ENCODE measurements around the gene CACNA2D2. TPM values are rescaled to one million over a fixed set of nuclear protein-coding genes. Genes with fewer than 3 reads are reported as not detected.

Gene CACNA2D2
- total and polyA plus RNA-seq, 2 of the 8 experiments (the other 6 are each of a cell fraction or from before 2014, with no cell fraction given) = 14.1 to 25.0 TPM

DNA sequence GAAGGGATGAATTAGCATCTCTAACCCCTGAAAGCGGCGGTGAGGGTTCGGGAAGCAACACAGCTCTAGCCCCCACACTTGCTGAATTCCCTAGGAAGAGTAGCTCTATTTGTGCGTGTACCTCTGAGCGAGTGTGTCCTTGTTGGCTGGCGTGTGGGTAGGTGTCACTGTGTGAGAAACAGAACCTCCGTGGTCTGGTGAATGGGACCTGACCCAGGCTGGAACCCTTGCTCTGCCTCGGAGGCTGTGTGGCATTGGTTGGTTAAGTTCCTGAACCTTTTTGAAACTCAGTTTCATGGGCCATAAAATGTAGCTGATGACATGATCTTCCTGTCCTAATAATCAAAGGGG is 143.7 kb downstream of the CACNA2D2 start (continued):
- TF ChIP-seq, protein P1, sequence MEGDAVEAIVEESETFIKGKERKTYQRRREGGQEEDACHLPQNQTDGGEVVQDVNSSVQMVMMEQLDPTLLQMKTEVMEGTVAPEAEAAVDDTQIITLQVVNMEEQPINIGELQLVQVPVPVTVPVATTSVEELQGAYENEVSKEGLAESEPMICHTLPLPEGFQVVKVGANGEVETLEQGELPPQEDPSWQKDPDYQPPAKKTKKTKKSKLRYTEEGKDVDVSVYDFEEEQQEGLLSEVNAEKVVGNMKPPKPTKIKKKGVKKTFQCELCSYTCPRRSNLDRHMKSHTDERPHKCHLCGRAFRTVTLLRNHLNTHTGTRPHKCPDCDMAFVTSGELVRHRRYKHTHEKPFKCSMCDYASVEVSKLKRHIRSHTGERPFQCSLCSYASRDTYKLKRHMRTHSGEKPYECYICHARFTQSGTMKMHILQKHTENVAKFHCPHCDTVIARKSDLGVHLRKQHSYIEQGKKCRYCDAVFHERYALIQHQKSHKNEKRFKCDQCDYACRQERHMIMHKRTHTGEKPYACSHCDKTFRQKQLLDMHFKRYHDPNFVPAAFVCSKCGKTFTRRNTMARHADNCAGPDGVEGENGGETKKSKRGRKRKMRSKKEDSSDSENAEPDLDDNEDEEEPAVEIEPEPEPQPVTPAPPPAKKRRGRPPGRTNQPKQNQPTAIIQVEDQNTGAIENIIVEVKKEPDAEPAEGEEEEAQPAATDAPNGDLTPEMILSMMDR (IDR thresholded peaks at IDR 0.05; ENCODE audit: control extremely low read depth in 1 of 3, insufficient read depth in 1 of 3, low read depth in 1 of 3, low read length in 3 of 3) = no peak
- TF ChIP-seq RBBP5 (IDR thresholded peaks at IDR 0.05; ENCODE audit: borderline replicate concordance, low read depth, low read length) = no peak
- 0 out of 2 replicates have a peak, but pooled peaks have one; percentile 23 for TF ChIP-seq SP4 (IDR thresholded peaks at IDR 0.05; ENCODE audit: low read length)

Measured in H1 (cell line).